ENCODE measurements around the gene NGEF.

The NGEF gene

GRCh38 chr2:233026198-233026813, 13.2 kb upstream of the NGEF start:
- no peak for DNase-seq (ENCODE audit: low read depth)
- no peak for TF ChIP-seq CTCF (conservative IDR thresholded peaks at IDR 0.05; ENCODE audit: low read depth, low read length)
- no peak overlapping the region for H3K4me3 ChIP-seq (ENCODE audit: low read length)

GRCh38 chr2:233025706-233026105, 12.7 kb upstream of the NGEF start:
- no peak overlapping the region for H3K4me3 ChIP-seq (ENCODE audit: low read length)
- DNase-seq (ENCODE audit: low read depth), result no peak
- no peak for TF ChIP-seq CTCF (conservative IDR thresholded peaks at IDR 0.05; ENCODE audit: low read depth, low read length)

- no peak overlapping the region for H3K4me3 ChIP-seq (ENCODE audit: low read length)
Measured at GRCh38 chr2:233023761-233024410, 10.8 kb upstream of the NGEF start.

GRCh38 chr2:233023007-233023760, 10.1 kb upstream of the NGEF start:
- TF ChIP-seq CTCF (conservative IDR thresholded peaks at IDR 0.05; ENCODE audit: low read depth, low read length), result no peak
- DNase-seq (ENCODE audit: low read depth), result no peak
- no peak overlapping the region for H3K4me3 ChIP-seq (ENCODE audit: low read length)

More at GRCh38 chr2:233023761-233024410, 10.8 kb upstream of the NGEF start:
- TF ChIP-seq CTCF (conservative IDR thresholded peaks at IDR 0.05; ENCODE audit: low read depth, low read length), result no peak
- DNase-seq (ENCODE audit: low read depth), result no peak

- DNase-seq (ENCODE audit: low read depth), result no peak
- H3K4me3 ChIP-seq (ENCODE audit: low read length), result no peak overlapping the region
- no peak for TF ChIP-seq CTCF (conservative IDR thresholded peaks at IDR 0.05; ENCODE audit: low read depth, low read length)
Measured at GRCh38 chr2:233022561-233022960, 9.5 kb upstream of the NGEF start.

- no peak for DNase-seq (ENCODE audit: low read depth)
- TF ChIP-seq CTCF (conservative IDR thresholded peaks at IDR 0.05; ENCODE audit: low read depth, low read length), result no peak
- H3K4me3 ChIP-seq (ENCODE audit: low read length), result no peak overlapping the region
Measured at GRCh38 chr2:233021771-233022170, 8.7 kb upstream of the NGEF start.
